Gastroesophageal sphincter (tissue), 4 donors: ENCODE results near the gene CENPB. TPM values are rescaled to one million over a fixed set of nuclear protein-coding genes. Genes with fewer than 3 reads are reported as not detected.

Source experiments
- ATAC-seq: fragments of 150-250 bp; one replicate; pipeline ENCODE4 v1.9.1; 2016; ENCODE audit warnings: mild to moderate bottlenecking, moderate library complexity
- H3K27ac ChIP-seq, 4 donors: fragments of 200-600 bp; sonication (generic) in 3 of 4; 1 replicate in 3 of 4; 2 replicates in 1 of 4; pipeline ENCODE4 v1.5.1; 2016 to 2019
- H3K27me3 ChIP-seq: fragments of 200-600 bp; sonication (generic); one replicate; pipeline ENCODE4 v1.5.1; 2019
- H3K36me3 ChIP-seq, 2 donors: fragments of 200-600 bp; sonication (generic); one replicate each; pipeline ENCODE4 v1.5.1; 2019; ENCODE audit warnings: control low read depth in 1 of 2
- H3K4me1 ChIP-seq, 3 donors: fragments of 200-600 bp; sonication (generic); 1 replicate in 2 of 3; 2 replicates in 1 of 3; pipeline ENCODE4 v1.5.1; 2016 to 2019; ENCODE audit warnings: control low read depth in 2 of 3
- H3K4me3 ChIP-seq, 2 donors: fragments of 200-600 bp; sonication (generic); one replicate each; pipeline ENCODE4 v1.5.1; 2019; ENCODE audit warnings: mild to moderate bottlenecking in 1 of 2, moderate library complexity in 1 of 2
- H3K9me3 ChIP-seq, 3 donors: fragments of 200-600 bp; sonication (generic); one replicate each; pipeline ENCODE4 v1.5.1; 2017 to 2019; ENCODE audit warnings: control low read depth in 2 of 3
- EP300 ChIP-seq: sonication (generic); formaldehyde crosslinking; IDR thresholded peaks from one replicate; pipeline ENCODE4 v1.6.1; 2017; ENCODE audit warnings: antibody characterized with exemption, mild to moderate bottlenecking
- POLR2A ChIP-seq, 2 donors: fragments of 450-650 bp; IDR thresholded peaks; one replicate each; pipeline ENCODE4 v1.6.1; 2017; ENCODE audit warnings: antibody characterized with exemption in 2 of 2, mild to moderate bottlenecking in 2 of 2, moderate library complexity in 1 of 2
- POLR2AphosphoS5 ChIP-seq: sonication (generic); formaldehyde crosslinking; IDR thresholded peaks from one replicate; pipeline ENCODE4 v1.6.1; 2017; ENCODE audit warnings: antibody characterized with exemption
- WGBS, 2 donors: methylation state at CpG; one replicate each; pipeline ENCODE4 v1.1.5; 2018; ENCODE audit warnings: low coverage in 1 of 2; 5-methylcytosine and 5-hydroxymethylcytosine counted together
- total RNA-seq, 4 donors: library from RNA; depleted of rRNA; stranded (reverse); fragments of >200 nt; gene quantifications; one replicate each; pipeline ENCODE4 v1.1.0, GENCODE V29; 2016
- TF ChIP-seq, protein P1 (sequence below), 4 experiments: fragments of 200-600 bp in 2 of 4; fragments of 450-650 bp in 2 of 4; sonication (generic) in 1 of 4; IDR thresholded peaks; one replicate each; pipeline ENCODE4 v1.5.1; 2017 to 2019; ENCODE audit warnings: antibody characterized with exemption in 4 of 4, mild to moderate bottlenecking in 2 of 4, moderate library complexity in 2 of 4

CENPB gene
- total RNA-seq, 4 donors from 2014 or later = 134 to 200 (median 139) TPM

DNA sequence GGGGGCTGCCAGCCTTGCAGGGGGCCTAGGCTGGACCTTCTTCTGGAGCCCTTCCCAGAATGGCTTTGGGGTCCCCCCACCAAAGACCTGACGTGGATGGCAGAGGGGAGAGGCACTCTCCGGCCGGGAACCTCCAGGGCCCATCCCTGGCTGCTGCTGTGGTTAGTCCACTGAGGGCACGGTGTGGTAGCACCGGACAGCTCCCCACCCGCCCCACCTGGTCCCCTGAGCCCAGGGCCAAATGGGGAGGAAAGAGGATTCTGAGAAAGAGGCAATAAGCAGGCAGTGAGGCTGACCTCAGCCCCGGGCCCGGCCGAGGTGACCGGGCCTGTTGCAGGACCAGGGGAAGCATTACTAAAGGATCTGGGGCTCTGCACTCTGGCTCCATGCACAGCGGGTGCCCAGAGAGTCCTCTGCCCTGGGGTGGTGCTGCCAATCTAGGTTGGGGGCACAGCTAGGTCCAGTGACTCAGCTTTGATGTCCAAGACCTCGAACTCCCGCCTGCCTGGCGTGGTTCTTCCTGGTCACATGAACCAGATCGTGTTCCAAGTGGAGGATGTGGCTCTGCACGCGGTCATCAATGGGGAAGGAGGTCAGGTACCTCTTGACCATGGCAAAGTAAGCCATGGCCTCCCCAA, 2.2 kb downstream of the CENPB start:
- 60 to 64% methylated on average over 4 to 6 of the region's 17 CpGs for WGBS, 2 donors
- H3K9me3 ChIP-seq = no peaks in the 10 kb centered on the region
- H3K27me3 ChIP-seq = no peaks in the 10 kb centered on the region
- H3K4me3 ChIP-seq = peak overlapping the region in 1 of 2 donors; percentile 75
- no peak for ATAC-seq
- peak overlapping the region in 2 of 4 donors; percentile 35 to 87 for H3K27ac ChIP-seq
- TF ChIP-seq POLR2AphosphoS5 (no peak), POLR2A (IDR thresholded peaks at IDR 0.05) (no peak), EP300 (no peak)
- TF ChIP-seq, protein P1, sequence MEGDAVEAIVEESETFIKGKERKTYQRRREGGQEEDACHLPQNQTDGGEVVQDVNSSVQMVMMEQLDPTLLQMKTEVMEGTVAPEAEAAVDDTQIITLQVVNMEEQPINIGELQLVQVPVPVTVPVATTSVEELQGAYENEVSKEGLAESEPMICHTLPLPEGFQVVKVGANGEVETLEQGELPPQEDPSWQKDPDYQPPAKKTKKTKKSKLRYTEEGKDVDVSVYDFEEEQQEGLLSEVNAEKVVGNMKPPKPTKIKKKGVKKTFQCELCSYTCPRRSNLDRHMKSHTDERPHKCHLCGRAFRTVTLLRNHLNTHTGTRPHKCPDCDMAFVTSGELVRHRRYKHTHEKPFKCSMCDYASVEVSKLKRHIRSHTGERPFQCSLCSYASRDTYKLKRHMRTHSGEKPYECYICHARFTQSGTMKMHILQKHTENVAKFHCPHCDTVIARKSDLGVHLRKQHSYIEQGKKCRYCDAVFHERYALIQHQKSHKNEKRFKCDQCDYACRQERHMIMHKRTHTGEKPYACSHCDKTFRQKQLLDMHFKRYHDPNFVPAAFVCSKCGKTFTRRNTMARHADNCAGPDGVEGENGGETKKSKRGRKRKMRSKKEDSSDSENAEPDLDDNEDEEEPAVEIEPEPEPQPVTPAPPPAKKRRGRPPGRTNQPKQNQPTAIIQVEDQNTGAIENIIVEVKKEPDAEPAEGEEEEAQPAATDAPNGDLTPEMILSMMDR (IDR thresholded peaks at IDR 0.05) = no peak
- peaks cover 0 to 23% of the 10 kb centered on the region in 2 donors for H3K36me3 ChIP-seq
- H3K4me1 ChIP-seq = peaks cover 2 to 74% (median 31%) of the 10 kb centered on the region in 3 donors

DNA sequence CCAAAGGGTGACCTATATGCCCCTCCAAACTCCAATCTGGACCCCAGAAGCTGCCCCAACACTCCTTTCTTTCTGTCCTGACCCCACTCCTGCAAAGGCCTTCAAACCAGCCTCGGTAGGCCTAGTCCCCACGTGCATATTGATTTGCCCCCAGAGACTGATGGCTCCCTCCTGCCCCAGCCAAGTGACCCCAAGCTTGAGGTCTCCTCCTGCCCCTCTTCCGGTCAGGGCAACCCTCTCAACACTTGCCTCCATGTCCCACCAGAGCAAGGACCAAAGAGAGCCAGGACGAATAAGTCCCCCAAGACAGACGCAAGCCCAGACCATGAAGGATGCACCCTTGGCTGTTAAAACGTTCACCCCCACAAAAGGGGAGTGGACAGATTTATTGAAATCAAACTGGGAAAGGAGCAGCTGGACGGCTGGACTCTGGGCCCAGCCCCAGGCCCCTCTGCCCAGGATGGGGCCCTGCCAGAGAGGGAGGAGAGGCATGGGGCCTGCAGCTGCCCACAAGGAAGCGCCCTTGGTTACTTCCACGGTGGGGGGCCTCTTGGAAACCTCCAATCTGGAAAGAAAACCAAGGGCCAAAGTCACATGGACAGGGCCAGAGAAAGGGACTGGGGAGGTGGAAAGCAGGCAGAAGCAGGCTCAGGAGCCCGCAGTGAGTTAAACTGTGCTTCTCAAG, 2.9 kb downstream of the CENPB start:
- H3K4me1 ChIP-seq = peaks cover 2 to 79% (median 31%) of the 10 kb centered on the region in 3 donors
- 52 to 56% methylated on average over 3 of the region's 10 CpGs for WGBS, 2 donors

GRCh38 chr20:3783068-3783489, 3.5 kb downstream of the CENPB start:
- 76% methylated on average over 2 of the region's 2 CpGs; no CpG with 5 or more reads in 1 of the 2 donors for WGBS, 2 donors
- Histone ChIP-seq H3K4me3 (no peak overlapping the region), H3K9me3 (no peaks in the 10 kb centered on the region), H3K27ac (peak overlapping the region in 1 of 4 donors; percentile 87), H3K27me3 (no peaks in the 10 kb centered on the region), H3K36me3 (peaks cover 0 to 23% of the 10 kb centered on the region in 2 donors), H3K4me1 (peaks cover 2 to 80% (median 36%) of the 10 kb centered on the region in 3 donors)
- TF ChIP-seq EP300 = no peak
- TF ChIP-seq, protein P1 (IDR thresholded peaks at IDR 0.05) = no peak
- TF ChIP-seq POLR2AphosphoS5 = no peak
- no peak for TF ChIP-seq POLR2A (IDR thresholded peaks at IDR 0.05)
- ATAC-seq = no peak

More for the DNA sequence above, 2.9 kb downstream of the CENPB start:
- H3K27me3 ChIP-seq = no peaks in the 10 kb centered on the region
- H3K27ac ChIP-seq = peak overlapping the region in 2 of 4 donors; percentile 35 to 87
- TF ChIP-seq POLR2A (IDR thresholded peaks at IDR 0.05) = no peak
- TF ChIP-seq EP300 = no peak
- TF ChIP-seq, protein P1 (IDR thresholded peaks at IDR 0.05) = no peak
- TF ChIP-seq POLR2AphosphoS5 = no peak
- H3K4me3 ChIP-seq = peak overlapping the region in 1 of 2 donors; percentile 75
- H3K36me3 ChIP-seq = peaks cover 0 to 23% of the 10 kb centered on the region in 2 donors
- no peaks in the 10 kb centered on the region for H3K9me3 ChIP-seq
- no peak for ATAC-seq

DNA sequence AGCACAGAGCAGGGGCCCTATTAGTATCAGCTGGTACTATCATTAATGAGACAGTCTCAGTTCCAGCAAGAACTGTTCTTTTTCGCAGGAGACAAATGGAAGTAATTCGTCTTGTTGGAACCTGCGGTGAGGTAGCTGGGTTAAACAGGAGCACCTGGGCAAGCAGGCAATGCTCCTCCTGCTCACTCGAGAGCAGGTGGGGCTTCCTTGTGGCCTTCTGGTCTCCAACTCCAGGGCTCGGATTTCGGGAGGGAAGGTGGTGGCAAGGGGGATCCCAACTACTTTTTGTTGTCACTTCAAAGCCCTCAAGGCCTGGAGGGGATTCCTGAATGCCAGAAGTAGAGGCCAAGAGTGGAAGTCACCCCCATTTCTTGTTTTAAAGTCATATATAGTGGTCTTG, 3.9 kb downstream of the CENPB start:
- no peaks in the 10 kb centered on the region for H3K9me3 ChIP-seq
- H3K4me3 ChIP-seq = no peak overlapping the region
- 70% methylated on average over 3 of the region's 6 CpGs; no CpG with 5 or more reads in 1 of the 2 donors for WGBS, 2 donors
- TF ChIP-seq EP300 (no peak), POLR2AphosphoS5 (no peak), POLR2A (IDR thresholded peaks at IDR 0.05) (no peak)
- TF ChIP-seq, protein P1 (IDR thresholded peaks at IDR 0.05) = no peak
- peaks cover 2 to 80% (median 41%) of the 10 kb centered on the region in 3 donors for H3K4me1 ChIP-seq
- H3K27ac ChIP-seq = peak overlapping the region in 1 of 4 donors; percentile 87
- H3K36me3 ChIP-seq = peaks cover 0 to 23% of the 10 kb centered on the region in 2 donors
- no peak for ATAC-seq
- no peaks in the 10 kb centered on the region for H3K27me3 ChIP-seq
